ENCODE measurements around the gene UBE2QL1. TPM values are rescaled to one million over a fixed set of nuclear protein-coding genes. Genes with fewer than 3 reads are reported as not detected.

UBE2QL1 gene
- total RNA-seq, 2 experiments from 2014 or later, result not detected

- H3K9me3 Mint-ChIP-seq, result no peaks in the 10 kb centered on the region
- peaks cover 4% of the 10 kb centered on the region for H3K27me3 Mint-ChIP-seq (ENCODE audit: low read depth)
- intact Hi-C loops (cut with micrococcal nuclease), result loop anchor here (5.0 kb wide), 1 partner anchor 111 kb away; the partner anchor contains the start of gene MED10
- H3K27ac Mint-ChIP-seq, result no peak overlapping the region
- no peak for DNase-seq
- no peak overlapping the region for H3K4me3 Mint-ChIP-seq
- CTCF ChIA-PET, result interaction anchor here (0.7 kb wide), 1 partner anchor 56 kb away, joined by 3 read pairs; no protein-coding TSS in a partner anchor
- H3K36me3 Mint-ChIP-seq (ENCODE audit: low read depth), result no peaks in the 10 kb centered on the region
- peaks cover 37% of the 10 kb centered on the region for H3K4me1 Mint-ChIP-seq (ENCODE audit: low read depth)
These were observed 39.4 kb downstream of the UBE2QL1 start for GRCh38 chr5:6488021-6488420.

GRCh38 chr5:6489643-6490185, 41.1 kb downstream of the UBE2QL1 start:
- DNase-seq, result no peak
- H3K27ac Mint-ChIP-seq, result no peak overlapping the region
- H3K4me3 Mint-ChIP-seq, result no peak overlapping the region
- H3K36me3 Mint-ChIP-seq (ENCODE audit: low read depth), result no peaks in the 10 kb centered on the region
- no peaks in the 10 kb centered on the region for H3K9me3 Mint-ChIP-seq
- peaks cover 5% of the 10 kb centered on the region for H3K27me3 Mint-ChIP-seq (ENCODE audit: low read depth)
- intact Hi-C loops (cut with micrococcal nuclease), result loop anchor here (5.0 kb wide), 1 partner anchor 112 kb away; the partner anchor contains the start of gene MED10
- peaks cover 25% of the 10 kb centered on the region for H3K4me1 Mint-ChIP-seq (ENCODE audit: low read depth)
- CTCF ChIA-PET, result no interaction called here

- H3K9me3 Mint-ChIP-seq, result no peaks in the 10 kb centered on the region
- peaks cover 20% of the 10 kb centered on the region for H3K4me1 Mint-ChIP-seq (ENCODE audit: low read depth)
- CTCF ChIA-PET, result no interaction called here
- no peaks in the 10 kb centered on the region for H3K36me3 Mint-ChIP-seq (ENCODE audit: low read depth)
- no peak overlapping the region for H3K4me3 Mint-ChIP-seq
- DNase-seq, result no peak
- intact Hi-C loops (cut with micrococcal nuclease), result no loop called here
- H3K27ac Mint-ChIP-seq, result no peak overlapping the region
- peaks cover 7% of the 10 kb centered on the region for H3K27me3 Mint-ChIP-seq (ENCODE audit: low read depth)
These were observed 41.6 kb downstream of the UBE2QL1 start for GRCh38 chr5:6490246-6490645.

GRCh38 chr5:6490693-6491092, 42.0 kb downstream of the UBE2QL1 start:
- Mint-ChIP-seq H3K27ac (no peak overlapping the region), H3K27me3 (ENCODE audit: low read depth) (peaks cover 7% of the 10 kb centered on the region), H3K36me3 (ENCODE audit: low read depth) (no peaks in the 10 kb centered on the region), H3K4me3 (no peak overlapping the region), H3K9me3 (no peaks in the 10 kb centered on the region), H3K4me1 (ENCODE audit: low read depth) (peaks cover 16% of the 10 kb centered on the region)
- intact Hi-C loops (cut with micrococcal nuclease), result no loop called here
- CTCF ChIA-PET, result interaction anchor here (0.6 kb wide), 1 partner anchor 455 kb away, joined by 3 read pairs; no protein-coding TSS in a partner anchor
- no peak for DNase-seq

GRCh38 chr5:6491196-6491918, 42.7 kb downstream of the UBE2QL1 start:
- Mint-ChIP-seq H3K27ac (no peak overlapping the region), H3K4me3 (no peak overlapping the region), H3K27me3 (ENCODE audit: low read depth) (peaks cover 6% of the 10 kb centered on the region), H3K4me1 (ENCODE audit: low read depth) (peaks cover 12% of the 10 kb centered on the region), H3K36me3 (ENCODE audit: low read depth) (no peaks in the 10 kb centered on the region), H3K9me3 (no peaks in the 10 kb centered on the region)
- intact Hi-C loops (cut with micrococcal nuclease), result no loop called here
- CTCF ChIA-PET, result interaction anchor here (0.6 kb wide), 1 partner anchor 455 kb away, joined by 3 read pairs; no protein-coding TSS in a partner anchor
- no peak for DNase-seq

GRCh38 chr5:6491919-6492290, 43.2 kb downstream of the UBE2QL1 start:
- Mint-ChIP-seq H3K4me1 (ENCODE audit: low read depth) (peaks cover 6% of the 10 kb centered on the region), H3K36me3 (ENCODE audit: low read depth) (no peaks in the 10 kb centered on the region), H3K4me3 (no peak overlapping the region), H3K27ac (no peak overlapping the region), H3K9me3 (no peaks in the 10 kb centered on the region), H3K27me3 (ENCODE audit: low read depth) (peaks cover 5% of the 10 kb centered on the region)
- CTCF ChIA-PET, result no interaction called here
- DNase-seq, result no peak
- intact Hi-C loops (cut with micrococcal nuclease), result no loop called here

- H3K4me1 Mint-ChIP-seq (ENCODE audit: low read depth), result peaks cover 7% of the 10 kb centered on the region
- H3K9me3 Mint-ChIP-seq, result no peaks in the 10 kb centered on the region
- no peaks in the 10 kb centered on the region for H3K36me3 Mint-ChIP-seq (ENCODE audit: low read depth)
- no peak overlapping the region for H3K27ac Mint-ChIP-seq
- CTCF ChIA-PET, result no interaction called here
- peaks cover 5% of the 10 kb centered on the region for H3K27me3 Mint-ChIP-seq (ENCODE audit: low read depth)
- intact Hi-C loops (cut with micrococcal nuclease), result loop anchor here (1.0 kb wide), 1 partner anchor 9 kb away; no protein-coding TSS in a partner anchor
- DNase-seq, result no peak
- no peak overlapping the region for H3K4me3 Mint-ChIP-seq
These were observed 44.3 kb downstream of the UBE2QL1 start for GRCh38 chr5:6492934-6493333.

- Mint-ChIP-seq H3K27ac (no peak overlapping the region), H3K4me1 (ENCODE audit: low read depth) (peaks cover 9% of the 10 kb centered on the region), H3K9me3 (no peaks in the 10 kb centered on the region), H3K4me3 (no peak overlapping the region), H3K36me3 (ENCODE audit: low read depth) (no peaks in the 10 kb centered on the region), H3K27me3 (ENCODE audit: low read depth) (peaks cover 5% of the 10 kb centered on the region)
- no peak for DNase-seq
- intact Hi-C loops (cut with micrococcal nuclease), result loop anchor here (1.0 kb wide), 1 partner anchor 10 kb away; no protein-coding TSS in a partner anchor
- CTCF ChIA-PET, result no interaction called here
These were observed 45.2 kb downstream of the UBE2QL1 start for GRCh38 chr5:6493681-6494454.

GRCh38 chr5:6494939-6495338, 46.3 kb downstream of the UBE2QL1 start:
- Mint-ChIP-seq H3K27ac (no peak overlapping the region), H3K36me3 (ENCODE audit: low read depth) (no peaks in the 10 kb centered on the region), H3K27me3 (ENCODE audit: low read depth) (peaks cover 5% of the 10 kb centered on the region), H3K4me3 (no peak overlapping the region), H3K9me3 (no peaks in the 10 kb centered on the region), H3K4me1 (ENCODE audit: low read depth) (peaks cover 10% of the 10 kb centered on the region)
- DNase-seq, result no peak
- CTCF ChIA-PET, result no interaction called here
- intact Hi-C loops (cut with micrococcal nuclease), result no loop called here

- peaks cover 10% of the 10 kb centered on the region for H3K4me1 Mint-ChIP-seq (ENCODE audit: low read depth)
- H3K27me3 Mint-ChIP-seq (ENCODE audit: low read depth), result peaks cover 5% of the 10 kb centered on the region
- no peaks in the 10 kb centered on the region for H3K36me3 Mint-ChIP-seq (ENCODE audit: low read depth)
- no peak overlapping the region for H3K4me3 Mint-ChIP-seq
- no peaks in the 10 kb centered on the region for H3K9me3 Mint-ChIP-seq
- H3K27ac Mint-ChIP-seq, result no peak overlapping the region
- DNase-seq, result no peak
- CTCF ChIA-PET, result no interaction called here
- intact Hi-C loops (cut with micrococcal nuclease), result loop anchor here (1.0 kb wide), 1 partner anchor 117 kb away; the partner anchor contains the start of gene MED10
These were observed 47.0 kb downstream of the UBE2QL1 start for GRCh38 chr5:6495433-6496206.

- Mint-ChIP-seq H3K27ac (no peak overlapping the region), H3K4me1 (ENCODE audit: low read depth) (peaks cover 10% of the 10 kb centered on the region), H3K9me3 (no peaks in the 10 kb centered on the region), H3K4me3 (no peak overlapping the region), H3K27me3 (ENCODE audit: low read depth) (peaks cover 5% of the 10 kb centered on the region), H3K36me3 (ENCODE audit: low read depth) (no peaks in the 10 kb centered on the region)
- DNase-seq, result peak; percentile 37
- intact Hi-C loops (cut with micrococcal nuclease), result loop anchor here (1.0 kb wide), 1 partner anchor 118 kb away; the partner anchor contains the start of gene MED10
- CTCF ChIA-PET, result no interaction called here
These were observed 47.5 kb downstream of the UBE2QL1 start for GRCh38 chr5:6496207-6496584.

GRCh38 chr5:6496636-6497035, 48.0 kb downstream of the UBE2QL1 start:
- no peak for DNase-seq
- Mint-ChIP-seq H3K4me3 (no peak overlapping the region), H3K27ac (no peak overlapping the region), H3K9me3 (no peaks in the 10 kb centered on the region), H3K36me3 (ENCODE audit: low read depth) (no peaks in the 10 kb centered on the region), H3K4me1 (ENCODE audit: low read depth) (peaks cover 10% of the 10 kb centered on the region), H3K27me3 (ENCODE audit: low read depth) (peaks cover 5% of the 10 kb centered on the region)
- CTCF ChIA-PET, result no interaction called here
- intact Hi-C loops (cut with micrococcal nuclease), result loop anchor here (1.0 kb wide), 1 partner anchor 118 kb away; the partner anchor contains the start of gene MED10

Data from activated naive CD4-positive, alpha-beta T cell treated with anti-CD3 and anti-CD28 coated beads for 36 hours (primary cell).